ENCODE results near the gene GLCE.

DNA sequence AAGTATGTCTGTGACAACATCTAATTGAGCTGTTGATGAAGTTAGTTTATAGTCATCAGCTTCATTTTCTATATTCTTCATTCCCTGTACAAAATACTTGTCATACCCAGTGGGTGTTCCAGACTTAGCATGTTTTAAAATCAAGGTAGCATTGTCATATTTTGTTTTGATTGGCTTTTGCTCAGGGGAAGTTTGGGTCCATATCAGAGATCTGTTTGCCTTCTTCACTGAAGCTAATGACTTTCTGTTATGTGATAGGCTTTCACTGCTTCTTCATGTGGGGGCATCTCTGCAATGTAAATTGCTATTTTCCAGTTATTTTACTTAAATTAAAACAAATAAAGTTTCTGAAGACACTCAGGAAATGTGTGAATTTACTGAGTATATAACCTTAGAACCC is 15.1 kb downstream of the GLCE start:
- TF ChIP-seq, protein P1, sequence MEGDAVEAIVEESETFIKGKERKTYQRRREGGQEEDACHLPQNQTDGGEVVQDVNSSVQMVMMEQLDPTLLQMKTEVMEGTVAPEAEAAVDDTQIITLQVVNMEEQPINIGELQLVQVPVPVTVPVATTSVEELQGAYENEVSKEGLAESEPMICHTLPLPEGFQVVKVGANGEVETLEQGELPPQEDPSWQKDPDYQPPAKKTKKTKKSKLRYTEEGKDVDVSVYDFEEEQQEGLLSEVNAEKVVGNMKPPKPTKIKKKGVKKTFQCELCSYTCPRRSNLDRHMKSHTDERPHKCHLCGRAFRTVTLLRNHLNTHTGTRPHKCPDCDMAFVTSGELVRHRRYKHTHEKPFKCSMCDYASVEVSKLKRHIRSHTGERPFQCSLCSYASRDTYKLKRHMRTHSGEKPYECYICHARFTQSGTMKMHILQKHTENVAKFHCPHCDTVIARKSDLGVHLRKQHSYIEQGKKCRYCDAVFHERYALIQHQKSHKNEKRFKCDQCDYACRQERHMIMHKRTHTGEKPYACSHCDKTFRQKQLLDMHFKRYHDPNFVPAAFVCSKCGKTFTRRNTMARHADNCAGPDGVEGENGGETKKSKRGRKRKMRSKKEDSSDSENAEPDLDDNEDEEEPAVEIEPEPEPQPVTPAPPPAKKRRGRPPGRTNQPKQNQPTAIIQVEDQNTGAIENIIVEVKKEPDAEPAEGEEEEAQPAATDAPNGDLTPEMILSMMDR (IDR thresholded peaks at IDR 0.05; ENCODE audit: low read length) = no peak
- TF ChIP-seq EZH2 (IDR thresholded peaks at IDR 0.05; ENCODE audit: borderline replicate concordance, low read length) = no peak
